Gastroesophageal sphincter (tissue), 4 donors: Measurements from ENCODE around the gene OR6K2. TPM values are rescaled to one million over a fixed set of nuclear protein-coding genes. Genes with fewer than 3 reads are reported as not detected.

ENCODE experiments used
- ATAC-seq: fragments of 150-250 bp; one replicate; pipeline ENCODE4 v1.9.1; 2016; ENCODE audit warnings: mild to moderate bottlenecking, moderate library complexity
- H3K27ac ChIP-seq, 4 donors: fragments of 200-600 bp; sonication (generic) in 3 of 4; 1 replicate in 3 of 4; 2 replicates in 1 of 4; pipeline ENCODE4 v1.5.1; 2016 to 2019
- H3K27me3 ChIP-seq: fragments of 200-600 bp; sonication (generic); one replicate; pipeline ENCODE4 v1.5.1; 2019
- H3K36me3 ChIP-seq, 2 donors: fragments of 200-600 bp; sonication (generic); one replicate each; pipeline ENCODE4 v1.5.1; 2019; ENCODE audit warnings: control low read depth in 1 of 2
- H3K4me1 ChIP-seq, 3 donors: fragments of 200-600 bp; sonication (generic); 1 replicate in 2 of 3; 2 replicates in 1 of 3; pipeline ENCODE4 v1.5.1; 2016 to 2019; ENCODE audit warnings: control low read depth in 2 of 3
- H3K4me3 ChIP-seq, 2 donors: fragments of 200-600 bp; sonication (generic); one replicate each; pipeline ENCODE4 v1.5.1; 2019; ENCODE audit warnings: mild to moderate bottlenecking in 1 of 2, moderate library complexity in 1 of 2
- H3K9me3 ChIP-seq, 3 donors: fragments of 200-600 bp; sonication (generic); one replicate each; pipeline ENCODE4 v1.5.1; 2017 to 2019; ENCODE audit warnings: control low read depth in 2 of 3
- CTCF ChIP-seq, 4 experiments: fragments of 200-600 bp in 2 of 4; fragments of 450-650 bp in 2 of 4; sonication (generic) in 1 of 4; IDR thresholded peaks; one replicate each; pipeline ENCODE4 v1.5.1; 2017 to 2019; ENCODE audit warnings: antibody characterized with exemption in 4 of 4, mild to moderate bottlenecking in 2 of 4, moderate library complexity in 2 of 4
- EP300 ChIP-seq: sonication (generic); formaldehyde crosslinking; IDR thresholded peaks from one replicate; pipeline ENCODE4 v1.6.1; 2017; ENCODE audit warnings: antibody characterized with exemption, mild to moderate bottlenecking
- POLR2A ChIP-seq, 2 donors: fragments of 450-650 bp; IDR thresholded peaks; one replicate each; pipeline ENCODE4 v1.6.1; 2017; ENCODE audit warnings: antibody characterized with exemption in 2 of 2, mild to moderate bottlenecking in 2 of 2, moderate library complexity in 1 of 2
- POLR2AphosphoS5 ChIP-seq: sonication (generic); formaldehyde crosslinking; IDR thresholded peaks from one replicate; pipeline ENCODE4 v1.6.1; 2017; ENCODE audit warnings: antibody characterized with exemption
- WGBS, 2 donors: methylation state at CpG; one replicate each; pipeline ENCODE4 v1.1.5; 2018; ENCODE audit warnings: low coverage in 1 of 2; 5-methylcytosine and 5-hydroxymethylcytosine counted together
- total RNA-seq, 4 donors: library from RNA; depleted of rRNA; stranded (reverse); fragments of >200 nt; gene quantifications; one replicate each; pipeline ENCODE4 v1.1.0, GENCODE V29; 2016

Gene OR6K2
- total RNA-seq, 4 donors from 2014 or later = not detected

- H3K9me3 ChIP-seq = no peaks in the 10 kb centered on the region
- TF ChIP-seq POLR2A (IDR thresholded peaks at IDR 0.05) = no peak
- no peak for TF ChIP-seq POLR2AphosphoS5
- TF ChIP-seq EP300 = no peak
- no peak for TF ChIP-seq CTCF (IDR thresholded peaks at IDR 0.05)
- no peak for ATAC-seq
- H3K27ac ChIP-seq = no peak overlapping the region
- no peaks in the 10 kb centered on the region for H3K36me3 ChIP-seq
- no peaks in the 10 kb centered on the region for H3K27me3 ChIP-seq
- H3K4me1 ChIP-seq = no peaks in the 10 kb centered on the region
- no peak overlapping the region for H3K4me3 ChIP-seq
Observed at GRCh38 chr1:158687037-158687436, 13.4 kb downstream of the OR6K2 start.

GRCh38 chr1:158686111-158687009 is 14.1 kb downstream of the OR6K2 start, which contains the start of gene SPTA1:
SPTA1 (minus strand) TSS chr1:158686715; CDS start chr1:158686517, 198 bp downstream.
- Histone ChIP-seq H3K9me3 (no peaks in the 10 kb centered on the region), H3K27ac (no peak within 1 kb of the TSS), H3K36me3 (no peaks in the 10 kb centered on the region), H3K4me1 (no peaks in the 10 kb centered on the region), H3K27me3 (no peaks in the 10 kb centered on the region), H3K4me3 (no peak within 1 kb of the TSS)
- no peak for TF ChIP-seq POLR2AphosphoS5
- no peak for TF ChIP-seq POLR2A (IDR thresholded peaks at IDR 0.05)
- TF ChIP-seq CTCF (IDR thresholded peaks at IDR 0.05) = no peak
- no peak for TF ChIP-seq EP300
- no peak for ATAC-seq
- WGBS, 2 donors = 49 to 50% methylated on average over 7 of the region's 7 CpGs

- WGBS, 2 donors = 64 to 67% methylated on average over 7 of the region's 7 CpGs
- Histone ChIP-seq H3K27ac (no peak overlapping the region), H3K4me3 (no peak overlapping the region), H3K27me3 (no peaks in the 10 kb centered on the region), H3K4me1 (no peaks in the 10 kb centered on the region), H3K9me3 (no peaks in the 10 kb centered on the region), H3K36me3 (no peaks in the 10 kb centered on the region)
- no peak for TF ChIP-seq POLR2A (IDR thresholded peaks at IDR 0.05)
- ATAC-seq = no peak
Observed at GRCh38 chr1:158685085-158685484, 15.4 kb downstream of the OR6K2 start.

- Histone ChIP-seq H3K27ac (no peak overlapping the region), H3K36me3 (no peaks in the 10 kb centered on the region), H3K4me3 (no peak overlapping the region), H3K9me3 (no peaks in the 10 kb centered on the region), H3K27me3 (no peaks in the 10 kb centered on the region), H3K4me1 (no peaks in the 10 kb centered on the region)
- ATAC-seq = no peak
- 85 to 100% methylated on average over 1 of the region's 2 CpGs for WGBS, 2 donors
- TF ChIP-seq POLR2A (IDR thresholded peaks at IDR 0.05) (no peak), POLR2AphosphoS5 (no peak), EP300 (no peak), CTCF (IDR thresholded peaks at IDR 0.05) (no peak)
Observed at GRCh38 chr1:158681606-158682005, 18.8 kb downstream of the OR6K2 start.

- no peak for TF ChIP-seq POLR2AphosphoS5
- no peak for TF ChIP-seq EP300
- TF ChIP-seq POLR2A (IDR thresholded peaks at IDR 0.05) = no peak
- no peak for TF ChIP-seq CTCF (IDR thresholded peaks at IDR 0.05)
- no peaks in the 10 kb centered on the region for H3K36me3 ChIP-seq
- no peaks in the 10 kb centered on the region for H3K27me3 ChIP-seq
- no peak overlapping the region for H3K4me3 ChIP-seq
- H3K9me3 ChIP-seq = no peaks in the 10 kb centered on the region
- H3K4me1 ChIP-seq = no peaks in the 10 kb centered on the region
- ATAC-seq = no peak
- 94 to 100% methylated on average over 1 of the region's 1 CpG for WGBS, 2 donors
- H3K27ac ChIP-seq = no peak overlapping the region
Observed at GRCh38 chr1:158679289-158679688, 21.2 kb downstream of the OR6K2 start.
